ENCODE data around the gene TMEM87A. TPM values are rescaled to one million over a fixed set of nuclear protein-coding genes. Genes with fewer than 3 reads are reported as not detected.

Gene TMEM87A
- total RNA-seq, 1 experiment from 2014 or later = 67.1 TPM

DNA sequence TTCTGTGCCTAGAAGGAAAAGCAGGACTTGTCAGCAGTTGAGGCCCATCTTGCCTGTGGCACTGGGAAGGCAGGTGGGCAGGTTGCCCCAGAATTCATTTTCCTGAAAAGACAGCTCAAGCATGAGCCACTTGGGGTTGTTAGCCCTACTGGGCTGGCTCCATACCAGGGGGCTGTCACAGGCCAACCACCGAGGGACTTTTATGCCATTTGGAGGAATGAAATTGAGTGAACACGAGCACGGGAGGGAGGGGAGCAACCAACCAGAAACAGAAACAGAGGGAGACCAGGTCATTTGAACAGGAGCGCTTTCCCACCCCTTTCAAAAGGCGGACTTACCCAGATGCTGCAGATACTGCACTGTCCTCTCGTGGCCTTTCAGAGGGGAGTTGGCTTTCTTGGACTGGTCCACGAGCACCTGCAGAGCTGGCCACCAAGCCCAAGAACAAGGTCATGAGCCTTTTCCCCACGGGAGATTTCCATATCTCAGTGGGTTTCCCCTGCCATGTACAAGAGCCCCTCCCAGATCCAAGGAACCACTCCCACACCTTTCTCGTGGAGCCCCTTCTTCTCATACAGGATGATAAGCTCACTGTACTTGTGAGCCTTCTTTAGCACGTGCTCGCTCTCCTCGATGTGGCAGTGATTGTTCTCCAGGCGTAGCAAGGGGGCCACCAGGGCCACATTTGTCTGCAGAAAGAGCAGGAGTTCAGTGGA lies 106.8 kb downstream of the TMEM87A start:
- no peak for DNase-seq (ENCODE audit: extremely low read depth, low read depth)

- DNase-seq (ENCODE audit: extremely low read depth, low read depth) = no peak
Observed at GRCh38 chr15:42165106-42165505, 108.1 kb downstream of the TMEM87A start.

DNA sequence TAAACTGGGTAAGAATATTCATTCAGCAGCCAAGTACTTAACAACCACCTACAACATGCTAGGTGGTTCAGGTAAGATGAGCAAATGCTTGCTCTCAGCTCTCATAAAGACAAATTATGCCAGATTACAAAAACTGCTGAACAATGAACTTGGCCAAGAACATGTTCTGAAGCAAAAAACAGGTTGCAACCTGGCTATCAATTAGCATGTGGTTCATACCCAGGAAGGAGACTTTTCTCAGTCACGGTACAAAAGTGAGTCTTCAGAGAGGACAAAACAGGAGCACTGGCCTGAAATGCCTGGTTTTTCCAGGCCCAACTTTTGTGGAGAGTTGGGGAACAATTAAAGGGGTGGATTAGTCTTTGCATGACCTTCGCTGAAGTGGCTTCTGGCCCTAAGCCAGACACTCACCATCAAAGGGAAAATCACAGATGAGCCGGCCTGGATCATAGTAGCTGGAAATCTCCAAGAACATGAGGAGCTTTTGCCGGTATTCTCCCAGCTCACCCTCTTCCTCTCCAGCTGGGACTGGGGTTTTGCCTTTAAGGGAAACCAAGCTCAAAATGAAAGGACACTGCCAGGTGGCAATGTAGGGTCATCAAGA lies 109.2 kb downstream of the TMEM87A start:
- DNase-seq (ENCODE audit: extremely low read depth, low read depth) = no peak

DNA sequence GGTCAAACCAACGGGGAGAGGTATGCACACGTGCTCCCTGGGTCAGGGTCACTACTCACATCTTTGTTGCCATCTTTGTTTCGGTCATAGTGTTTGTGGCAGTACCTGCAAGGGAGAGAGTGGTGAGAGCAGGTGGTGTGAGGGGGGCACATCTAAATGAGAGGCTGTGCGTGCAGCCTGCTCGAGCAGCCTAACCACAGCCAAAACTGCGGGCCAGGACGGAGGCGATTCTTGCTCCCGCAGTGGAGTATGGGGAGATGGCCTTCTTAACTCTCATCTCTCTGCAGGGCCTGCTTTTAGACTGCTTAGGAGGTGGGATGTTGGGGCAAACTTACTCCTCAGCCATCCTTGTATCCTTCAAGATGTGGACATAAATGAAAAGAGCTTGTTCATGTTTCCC lies 109.9 kb downstream of the TMEM87A start:
- DNase-seq (ENCODE audit: extremely low read depth, low read depth) = no peak

Small RNA genes lying within 50 kb of the gene (small RNA-seq; reads per million reads assigned to genes)
- 0.06 to 1.1 reads per million in 2 experiments for gene MIR627

Other genes with a start within 250 kb of the TMEM87A start
- not detected in 2 replicates for gene PLA2G4D, start 178.9 kb downstream of the TMEM87A start, total RNA-seq (2014; rRNA removed; shearing (Covaris generic))
- not detected in 2 replicates for gene PLA2G4F, start 116.8 kb downstream of the TMEM87A start, total RNA-seq (2014; rRNA removed; shearing (Covaris generic))
- gene VPS39, start 65.1 kb downstream of the TMEM87A start, total RNA-seq (2014; rRNA removed; shearing (Covaris generic)) = 18.8 and 27.0 TPM in 2 replicates
- 9.2 and 12.6 TPM in 2 replicates for gene GANC, start 232 bp downstream of the TMEM87A start, total RNA-seq (2014; rRNA removed; shearing (Covaris generic))
- gene CAPN3, start 86.1 kb upstream of the TMEM87A start, total RNA-seq (2014; rRNA removed; shearing (Covaris generic)) = 0.43 and 1.6 TPM in 2 replicates
- gene ZNF106, start 217.7 kb upstream of the TMEM87A start, total RNA-seq (2014; rRNA removed; shearing (Covaris generic)) = 24.7 and 28.2 TPM in 2 replicates
- gene SNAP23, start 222.2 kb upstream of the TMEM87A start, total RNA-seq (2014; rRNA removed; shearing (Covaris generic)) = 31.6 and 37.9 TPM in 2 replicates

Measured in NCI-H460 (cell line).